OCI-M1 (cell line): ENCODE measurements around the gene RNF135.
"Not testable (repeated sequence)": the region's sequence is repeated elsewhere in the genome, so short reads cannot be mapped to it uniquely, and the experiment has no call there.

Experiments
- DNase-seq: peaks from one replicate; lab custom pipeline; 2025; lab: John Stamatoyannopoulos, UW

RNF135 gene, protein sequence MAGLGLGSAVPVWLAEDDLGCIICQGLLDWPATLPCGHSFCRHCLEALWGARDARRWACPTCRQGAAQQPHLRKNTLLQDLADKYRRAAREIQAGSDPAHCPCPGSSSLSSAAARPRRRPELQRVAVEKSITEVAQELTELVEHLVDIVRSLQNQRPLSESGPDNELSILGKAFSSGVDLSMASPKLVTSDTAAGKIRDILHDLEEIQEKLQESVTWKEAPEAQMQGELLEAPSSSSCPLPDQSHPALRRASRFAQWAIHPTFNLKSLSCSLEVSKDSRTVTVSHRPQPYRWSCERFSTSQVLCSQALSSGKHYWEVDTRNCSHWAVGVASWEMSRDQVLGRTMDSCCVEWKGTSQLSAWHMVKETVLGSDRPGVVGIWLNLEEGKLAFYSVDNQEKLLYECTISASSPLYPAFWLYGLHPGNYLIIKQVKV

DNA sequence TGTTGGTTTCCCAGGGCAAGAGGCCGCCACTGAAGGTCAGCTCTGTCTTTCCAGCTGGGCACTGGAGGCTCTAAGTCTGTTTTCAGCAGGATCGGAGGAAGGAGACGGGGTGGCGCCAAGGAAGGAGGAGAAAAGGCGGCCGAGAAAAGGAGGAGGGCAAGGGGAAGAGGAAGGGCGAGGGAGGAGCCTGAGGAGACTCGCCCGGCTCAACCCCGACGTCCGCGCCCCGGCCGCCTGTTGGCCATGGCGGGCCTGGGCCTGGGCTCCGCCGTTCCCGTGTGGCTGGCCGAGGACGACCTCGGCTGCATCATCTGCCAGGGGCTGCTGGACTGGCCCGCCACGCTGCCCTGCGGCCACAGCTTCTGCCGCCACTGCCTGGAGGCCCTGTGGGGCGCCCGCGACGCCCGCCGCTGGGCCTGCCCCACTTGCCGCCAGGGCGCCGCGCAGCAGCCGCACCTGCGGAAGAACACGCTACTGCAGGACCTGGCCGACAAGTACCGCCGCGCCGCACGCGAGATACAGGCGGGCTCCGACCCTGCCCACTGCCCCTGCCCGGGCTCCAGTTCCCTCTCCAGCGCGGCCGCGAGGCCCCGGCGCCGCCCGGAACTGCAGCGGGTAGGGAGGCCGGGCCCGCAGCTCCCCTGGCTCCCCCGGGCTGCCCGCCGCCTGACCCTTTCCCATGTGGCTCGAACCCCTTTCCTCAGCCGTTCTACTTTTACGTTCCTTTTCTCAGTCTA is at the start of gene RNF135:
Gene RNF135, plus strand, starts transcription at position 209 of the 737 bp plus-strand sequence. Its CDS starts 35 bp downstream, at position 244.
- peak; percentile 85 for DNase-seq

DNA sequence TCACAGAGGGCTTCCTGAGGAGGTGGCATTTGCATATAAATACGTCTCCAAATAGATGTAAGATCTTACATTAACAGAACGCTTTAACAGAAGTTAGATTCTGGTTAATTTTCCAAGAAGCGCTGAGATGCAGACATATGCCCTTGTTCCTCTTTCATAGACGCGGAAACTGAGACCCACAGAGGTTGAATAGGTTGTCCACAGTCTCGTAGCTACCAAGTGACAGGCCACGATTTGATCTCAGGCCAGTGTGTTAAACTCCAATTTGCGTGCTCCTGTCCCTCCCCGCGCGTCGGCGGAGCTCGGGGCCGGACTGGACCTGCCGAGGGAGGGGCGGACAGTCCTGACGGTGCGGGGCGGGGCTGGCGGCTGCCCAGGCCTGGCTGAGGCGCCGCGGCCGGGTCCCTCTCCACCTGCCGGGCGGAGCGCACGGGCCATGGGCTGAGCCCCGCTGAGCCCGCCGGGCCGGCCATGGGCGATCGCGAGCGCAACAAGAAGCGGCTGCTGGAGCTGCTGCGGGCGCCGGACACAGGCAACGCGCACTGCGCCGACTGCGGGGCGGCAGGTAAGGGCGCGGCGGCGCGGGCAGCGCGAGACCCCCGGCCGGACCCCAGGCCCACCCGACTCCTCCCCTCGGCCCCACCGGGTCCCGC is 49.2 kb upstream of the RNF135 start, which contains the start of gene ADAP2:
Gene ADAP2, plus strand, starts transcription at position 402 of the 653 bp plus-strand sequence. Its CDS starts 70 bp downstream, at position 472.
- DNase-seq, result peak; percentile 28

DNA sequence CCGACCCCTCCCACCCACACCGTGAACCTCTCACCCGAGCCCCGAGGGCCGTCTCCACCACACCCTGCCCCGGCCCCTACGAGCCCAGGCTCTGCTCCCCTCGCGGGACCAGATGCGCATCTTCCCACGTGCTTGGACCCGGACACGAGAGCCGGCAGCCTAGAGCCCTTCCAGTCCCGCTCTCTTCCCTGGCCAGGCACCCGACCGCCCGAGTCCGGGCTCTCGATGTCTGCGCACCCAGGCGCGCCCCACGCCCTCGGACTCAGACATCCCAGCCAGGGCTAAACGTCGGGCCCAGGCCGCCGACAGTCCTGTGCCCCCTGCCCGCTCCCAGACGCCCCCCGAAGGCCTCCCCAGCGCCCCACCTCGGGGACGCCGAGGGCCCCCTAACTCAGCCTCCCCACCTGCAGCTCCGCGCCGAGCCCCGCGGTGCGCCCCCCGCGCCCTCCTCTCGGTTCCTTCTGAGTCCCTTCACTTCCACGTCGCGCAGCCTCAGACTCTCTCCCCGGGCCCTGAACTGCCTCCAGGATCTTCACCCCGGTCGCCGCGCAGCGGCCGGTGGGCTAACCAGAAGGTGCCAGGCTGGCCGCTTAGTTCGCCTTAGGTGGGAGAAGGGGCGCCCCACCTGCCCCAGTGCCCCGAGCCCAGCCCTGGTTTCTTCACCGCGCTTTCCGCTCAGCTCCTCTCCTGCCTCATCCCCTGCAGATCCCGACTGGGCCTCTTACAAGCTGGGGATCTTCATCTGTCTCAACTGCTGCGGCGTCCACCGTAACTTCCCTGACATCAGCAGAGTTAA is 48.4 kb upstream of the RNF135 start:
- DNase-seq, result no peak

DNA sequence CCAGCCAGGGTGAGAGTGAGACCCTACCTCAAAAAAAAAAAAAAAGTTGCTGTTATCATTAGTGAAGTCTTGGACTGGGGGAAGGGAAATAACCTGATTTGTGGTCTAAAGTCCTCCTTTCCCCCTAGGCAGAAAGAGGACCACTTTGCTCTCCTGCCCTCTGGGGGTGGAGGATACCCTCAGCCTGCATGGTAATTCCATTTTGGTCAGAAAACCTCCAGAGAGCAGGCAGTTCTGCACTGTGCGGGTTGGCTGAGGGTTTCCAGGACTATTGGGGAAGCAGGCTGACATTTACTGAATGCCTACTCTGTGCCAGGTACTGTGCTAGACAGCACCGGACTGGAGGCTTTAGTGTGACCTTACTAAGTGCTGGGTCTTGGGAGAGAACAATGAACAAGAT is 46.5 kb upstream of the RNF135 start:
- no peak for DNase-seq

DNA sequence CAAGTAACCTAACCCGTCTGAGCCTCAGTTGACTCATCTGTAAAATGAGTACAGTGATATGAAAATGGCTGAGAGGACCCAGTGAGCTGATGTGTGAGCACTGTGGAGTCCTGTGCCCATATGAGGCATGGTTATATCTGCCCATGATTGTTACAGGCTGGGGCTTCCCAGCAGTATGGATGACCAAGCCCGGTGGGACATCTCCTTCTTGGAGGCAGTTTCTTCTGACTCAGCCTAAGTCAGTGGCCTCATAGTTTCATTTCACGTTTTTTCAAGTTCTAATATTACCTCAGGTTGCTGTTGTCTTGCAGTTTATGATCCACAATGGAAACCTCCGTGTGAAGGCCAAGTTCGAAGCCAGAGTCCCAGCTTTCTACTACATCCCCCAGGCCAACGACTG is 44.3 kb upstream of the RNF135 start:
- no peak for DNase-seq

DNA sequence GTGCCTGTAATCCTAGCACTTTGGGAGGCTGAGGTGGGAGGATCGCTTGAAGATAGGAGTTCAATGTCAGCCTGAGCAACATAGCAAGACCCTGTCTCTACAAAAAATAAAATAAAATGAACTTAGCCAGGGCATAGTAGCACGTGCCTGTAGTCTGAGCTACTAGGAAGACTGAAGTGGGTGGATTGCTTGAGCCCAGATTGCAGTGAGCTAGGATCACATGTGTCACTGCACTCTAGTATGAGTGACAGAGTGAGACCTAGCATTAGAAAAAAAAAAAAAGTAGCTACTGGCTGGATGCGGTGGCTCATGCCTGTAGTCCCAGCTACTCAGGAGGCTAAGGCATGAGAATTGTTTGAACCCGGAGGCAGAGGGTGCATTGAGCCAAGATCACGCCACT is 43.1 kb upstream of the RNF135 start:
- DNase-seq, result no peak

DNA sequence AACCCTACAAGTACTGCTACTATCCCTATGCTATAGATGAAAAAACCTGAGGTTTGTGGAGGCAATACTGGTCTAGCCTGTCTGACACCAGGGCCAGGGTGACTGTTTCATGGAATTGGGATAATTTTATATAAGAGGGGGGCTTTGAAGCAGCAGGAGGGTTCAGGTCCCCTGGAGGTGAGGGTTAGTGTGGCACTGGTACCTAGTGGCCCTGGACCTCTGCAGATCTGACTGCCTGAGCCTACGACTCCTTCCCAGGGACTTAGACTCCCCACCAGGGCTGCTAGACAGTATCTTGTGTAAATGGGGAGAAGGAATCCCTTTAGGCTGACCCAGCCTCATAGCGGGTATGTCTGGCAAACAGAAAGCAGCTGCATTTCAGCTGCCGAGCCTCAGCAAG is 42.3 kb upstream of the RNF135 start:
- DNase-seq, result no peak

DNA sequence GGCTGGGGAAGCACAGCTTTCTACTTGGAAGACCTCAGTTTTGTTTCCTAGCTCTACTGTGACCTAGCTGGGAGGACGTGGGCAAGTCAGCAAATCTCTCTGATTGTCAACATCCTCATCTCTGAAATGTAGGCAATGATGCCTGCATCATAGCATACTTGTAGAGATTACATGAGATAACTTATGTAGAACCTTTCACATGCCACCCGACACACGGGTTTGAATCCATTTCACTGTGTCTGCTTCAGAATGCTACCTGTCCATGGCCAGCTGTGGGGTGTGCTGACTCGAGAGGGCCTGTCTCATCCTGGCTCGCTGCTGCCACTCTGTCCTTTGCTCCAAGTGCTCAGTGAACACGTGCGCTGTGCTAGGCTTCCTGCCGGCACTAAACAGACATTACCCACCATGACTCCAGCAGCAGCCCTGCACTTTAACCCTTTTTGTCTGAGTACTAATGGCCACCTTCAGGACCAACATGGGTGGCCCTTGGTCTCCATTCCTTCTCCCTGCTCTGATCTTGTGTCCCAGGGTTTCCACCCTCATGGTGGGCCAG is 41.7 kb upstream of the RNF135 start:
- DNase-seq, result no peak

DNA sequence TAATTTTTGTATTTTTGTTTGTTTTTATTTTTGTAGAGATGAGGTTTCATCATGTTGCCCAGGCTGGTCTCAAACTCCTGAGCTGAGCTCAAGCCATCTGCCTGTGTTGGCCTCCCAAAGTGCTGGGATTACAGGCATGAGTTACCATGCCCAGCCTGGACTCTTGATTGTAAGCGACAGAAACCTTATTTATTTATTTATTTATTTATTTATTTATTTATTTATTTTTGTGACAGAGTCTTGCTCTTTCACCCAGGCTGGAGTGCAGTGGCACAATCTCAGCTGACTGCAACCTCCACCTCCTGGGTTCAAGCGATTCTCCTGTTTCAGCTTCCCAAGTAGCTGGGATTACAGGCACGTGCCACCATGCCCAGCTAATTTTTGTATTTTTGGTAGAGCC is 41.0 kb upstream of the RNF135 start:
- not testable (repeated sequence) for DNase-seq

DNA sequence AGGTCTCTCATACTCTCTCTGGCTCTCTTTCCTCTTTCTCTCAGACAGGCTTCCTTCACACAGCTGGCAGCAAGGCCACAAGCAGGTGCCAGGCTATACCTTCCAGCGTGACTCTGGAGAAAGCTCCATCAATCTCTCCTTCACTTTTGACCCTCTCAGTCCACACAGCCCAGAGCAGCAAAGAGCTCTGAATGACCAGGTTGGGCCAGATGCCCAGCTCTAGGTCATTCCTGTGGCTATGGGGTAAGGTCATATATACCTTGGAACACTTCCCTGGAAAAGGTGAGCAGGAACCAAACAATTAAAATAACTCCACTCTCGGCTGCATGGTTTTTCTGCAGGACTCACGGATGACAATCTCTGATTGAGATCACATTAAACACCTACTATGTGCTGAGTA is 40.3 kb upstream of the RNF135 start:
- no peak for DNase-seq

DNA sequence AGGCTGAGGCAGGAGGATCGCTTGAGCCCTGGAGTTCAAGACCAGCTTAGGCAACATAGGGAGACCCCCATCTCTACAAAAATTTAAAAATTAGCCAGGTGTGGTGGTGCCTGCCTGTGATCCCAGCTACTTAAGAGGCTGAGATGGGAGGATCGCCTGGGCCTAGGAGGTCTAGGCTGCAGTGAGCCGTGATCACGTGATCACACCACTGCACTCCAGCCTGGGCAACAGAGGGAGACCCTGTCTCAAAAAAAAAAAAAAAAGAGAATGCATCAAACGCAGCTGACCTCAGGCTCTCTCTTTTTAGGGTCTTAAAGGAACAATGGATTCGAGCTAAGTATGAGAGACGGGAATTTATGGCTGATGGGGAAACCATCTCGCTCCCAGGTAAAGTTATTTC is 39.3 kb upstream of the RNF135 start:
- not testable (repeated sequence) for DNase-seq

DNA sequence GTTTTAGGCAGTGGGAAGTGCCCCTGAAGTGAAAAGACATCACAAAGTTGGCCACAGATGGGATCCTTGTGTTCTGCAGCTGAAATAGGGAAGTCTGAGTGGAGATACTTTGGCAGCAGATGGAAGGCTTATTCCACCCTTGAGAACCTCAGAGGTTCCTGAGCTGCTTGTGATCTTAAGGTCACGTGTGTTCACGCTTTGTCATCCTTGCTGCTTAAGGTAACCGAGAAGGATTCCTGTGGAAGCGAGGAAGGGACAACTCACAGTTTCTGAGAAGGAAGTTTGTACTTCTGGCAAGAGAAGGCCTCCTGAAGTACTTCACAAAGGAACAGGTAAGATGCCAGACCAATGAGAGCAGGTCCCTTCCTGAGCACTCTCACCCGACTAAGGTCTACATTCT is 36.9 kb upstream of the RNF135 start:
- peak; percentile 26 for DNase-seq

DNA sequence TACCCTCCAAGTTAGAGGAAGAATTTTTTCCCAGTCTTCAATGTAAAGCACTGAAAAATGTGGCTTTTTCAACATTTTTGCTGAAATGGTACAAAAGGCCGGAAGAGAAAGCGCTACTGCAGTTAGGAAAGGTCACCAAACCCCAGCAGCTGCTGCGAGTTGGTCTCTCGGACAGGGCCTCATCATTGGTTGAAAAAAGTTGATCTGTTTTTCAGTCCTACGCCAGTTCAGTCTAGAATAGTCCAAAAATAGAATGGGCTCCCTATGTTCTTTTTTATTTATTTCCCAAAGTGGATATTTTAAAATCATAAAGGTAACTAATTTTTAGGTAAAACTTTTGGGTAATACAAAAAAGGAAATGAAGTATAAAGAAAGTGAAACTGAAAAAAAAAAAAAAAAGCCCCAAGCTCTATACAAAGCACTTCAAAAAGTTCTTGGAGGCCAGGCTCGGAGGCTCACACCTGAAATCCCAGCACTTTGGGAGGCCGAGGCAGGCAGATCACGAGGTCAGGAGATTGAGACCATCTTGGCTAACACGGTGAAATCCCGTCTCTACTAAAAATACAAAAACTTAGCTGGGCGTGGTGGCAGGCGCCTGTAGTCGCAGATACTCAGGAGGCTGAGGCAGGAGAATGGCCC is 31.7 kb upstream of the RNF135 start:
- no peak for DNase-seq

DNA sequence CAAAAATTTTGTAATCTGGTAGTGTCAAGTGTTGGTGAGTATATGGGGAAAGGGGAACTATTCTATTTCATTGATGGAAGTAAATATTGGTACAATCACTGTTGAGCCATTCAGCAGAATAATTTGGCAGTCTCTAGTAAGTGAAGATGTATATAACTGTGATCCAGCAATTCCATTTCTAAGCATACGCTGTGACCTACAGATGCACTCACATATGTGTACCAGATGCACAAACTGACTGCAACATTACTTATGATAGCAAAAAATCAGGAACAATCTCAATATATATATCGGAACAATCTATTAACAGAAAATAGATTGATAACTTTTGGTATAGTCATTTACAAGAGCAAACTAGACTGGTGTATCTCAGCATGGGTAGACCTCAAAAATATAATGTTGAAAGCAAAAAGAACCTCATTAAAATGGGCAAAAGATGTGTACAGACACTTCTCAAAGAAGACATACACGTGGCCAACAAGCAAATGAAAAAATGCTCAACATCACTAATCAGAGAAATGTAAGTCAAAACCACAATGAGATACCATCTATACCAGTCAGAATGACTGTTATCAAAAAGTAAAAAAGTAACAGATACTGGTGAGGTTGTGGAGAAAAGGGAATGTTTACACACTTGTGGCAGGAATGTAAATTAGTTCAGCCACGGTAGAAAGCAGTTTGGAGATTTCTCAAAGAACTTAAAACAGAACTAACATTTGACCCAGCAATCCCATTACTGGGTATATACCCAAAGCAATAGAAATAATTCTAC is 28.3 kb upstream of the RNF135 start:
- DNase-seq, result no peak

DNA sequence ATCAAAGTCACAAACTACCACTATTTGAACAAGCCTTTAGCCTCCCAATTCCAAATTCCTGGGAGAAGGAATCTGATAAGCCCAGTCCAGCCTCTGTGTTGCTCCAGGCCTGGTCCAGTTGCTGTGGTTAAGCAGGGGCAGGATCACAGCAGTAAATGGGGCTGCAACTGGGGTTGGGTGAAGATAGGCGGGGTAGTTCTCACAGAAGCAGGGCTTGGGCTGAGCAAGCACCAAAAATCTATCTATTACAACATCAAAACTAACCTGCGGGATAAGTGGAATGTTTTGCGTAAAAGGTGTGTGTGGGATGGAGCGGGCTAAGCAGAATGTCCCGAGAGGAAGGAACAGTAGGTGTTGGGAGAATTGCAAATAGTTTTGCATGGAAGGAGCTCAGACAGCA is 23.0 kb upstream of the RNF135 start:
- no peak for DNase-seq

DNA sequence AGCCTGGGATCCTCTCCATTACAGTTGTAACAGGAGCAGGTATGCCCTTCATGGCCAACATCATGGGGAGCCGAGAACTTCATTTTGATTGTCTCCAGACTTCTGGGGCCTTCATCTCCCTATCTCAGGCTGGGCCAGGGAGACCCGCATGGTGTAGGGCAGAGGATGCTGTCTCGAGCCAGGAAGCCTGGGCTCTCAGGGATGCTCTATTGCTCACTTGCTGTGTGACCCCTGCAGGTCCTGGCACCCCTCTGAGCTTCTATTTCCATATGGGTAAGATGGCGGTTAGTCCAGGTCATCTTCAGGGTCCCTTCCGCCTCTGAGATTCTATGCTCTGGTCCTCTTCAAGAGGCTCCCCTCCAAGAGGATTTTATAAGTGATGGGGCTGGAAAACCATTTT is 20.6 kb upstream of the RNF135 start:
- no peak for DNase-seq

DNA sequence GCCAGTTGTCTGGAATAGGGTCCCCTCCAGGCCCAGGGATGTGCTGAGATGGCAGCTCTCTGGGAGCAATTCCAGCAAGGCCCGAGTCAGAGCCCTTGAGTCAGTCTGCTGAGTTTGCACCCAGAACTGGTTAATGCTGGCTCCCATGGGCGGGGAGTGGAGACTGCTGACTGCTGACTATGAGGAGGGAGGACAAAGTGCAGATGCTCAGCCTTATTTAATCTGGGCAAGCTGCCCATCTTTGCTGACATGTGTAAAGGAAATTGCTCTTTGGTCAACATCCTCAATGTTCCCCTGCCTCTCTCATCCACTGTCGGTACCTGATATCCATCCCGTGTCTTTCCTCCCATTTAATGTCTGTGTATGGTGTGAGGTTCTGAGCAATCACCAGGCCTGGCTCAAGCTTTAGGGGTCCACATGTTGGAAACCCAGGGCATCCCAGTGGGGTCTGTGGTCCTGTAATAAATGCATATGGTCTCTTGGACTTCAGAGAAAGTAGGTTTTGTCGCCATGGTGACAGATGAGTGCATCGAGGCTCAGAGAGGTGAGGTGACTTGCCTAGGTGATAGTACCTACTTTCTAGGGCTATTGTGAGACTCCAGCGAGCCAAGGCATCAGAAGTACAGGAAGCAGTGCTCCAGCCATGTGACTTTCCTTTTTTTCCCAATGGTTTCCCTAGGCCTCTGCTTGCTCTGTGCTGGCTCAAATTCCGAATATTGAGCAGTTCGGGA is 20.0 kb upstream of the RNF135 start:
- DNase-seq, result no peak

DNA sequence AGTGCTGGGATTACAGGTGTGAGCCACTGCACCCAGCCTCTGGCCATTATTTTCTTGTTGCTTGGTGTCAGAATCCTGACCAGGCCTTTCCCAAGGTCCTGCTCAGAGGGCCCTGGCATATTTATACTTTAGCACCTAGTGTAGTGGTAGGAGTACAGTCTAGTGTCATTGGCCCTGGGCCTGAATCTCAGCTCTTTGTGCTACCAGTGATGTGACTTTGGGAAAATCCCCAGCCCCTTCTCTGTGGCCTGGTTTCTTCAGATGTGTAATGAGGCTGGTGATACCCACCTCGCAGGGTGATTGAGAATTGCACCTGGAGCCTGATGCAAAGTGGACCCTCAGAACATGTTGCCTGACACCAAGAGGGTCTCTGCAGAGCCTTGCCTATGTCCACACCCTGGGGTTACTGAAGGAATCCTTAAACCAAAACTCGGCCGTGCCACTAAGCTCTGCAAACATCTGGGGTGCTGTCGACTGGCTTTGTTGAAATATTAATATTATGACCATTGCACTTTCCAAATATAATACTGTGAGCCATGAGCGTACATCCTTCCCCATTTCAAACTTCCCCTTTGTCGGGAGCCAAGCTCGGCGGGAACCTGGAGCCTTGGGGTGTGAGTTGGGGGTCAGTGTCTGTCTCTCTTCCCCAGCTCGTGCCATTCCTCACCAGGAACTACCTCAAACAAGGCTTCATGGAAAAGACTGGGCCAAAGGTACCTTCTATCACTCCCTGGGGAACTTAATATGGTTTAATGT is 18.0 kb upstream of the RNF135 start:
- DNase-seq, result no peak
